Astrocyte of the hippocampus (primary cell): Measurements from ENCODE around the gene PTCH1.

Experiments
- DNase-seq: peaks from one replicate; pipeline ENCODE4 v3.0.0; 2011; ENCODE audit warnings: low read depth, low spot score

Gene PTCH1

DNA sequence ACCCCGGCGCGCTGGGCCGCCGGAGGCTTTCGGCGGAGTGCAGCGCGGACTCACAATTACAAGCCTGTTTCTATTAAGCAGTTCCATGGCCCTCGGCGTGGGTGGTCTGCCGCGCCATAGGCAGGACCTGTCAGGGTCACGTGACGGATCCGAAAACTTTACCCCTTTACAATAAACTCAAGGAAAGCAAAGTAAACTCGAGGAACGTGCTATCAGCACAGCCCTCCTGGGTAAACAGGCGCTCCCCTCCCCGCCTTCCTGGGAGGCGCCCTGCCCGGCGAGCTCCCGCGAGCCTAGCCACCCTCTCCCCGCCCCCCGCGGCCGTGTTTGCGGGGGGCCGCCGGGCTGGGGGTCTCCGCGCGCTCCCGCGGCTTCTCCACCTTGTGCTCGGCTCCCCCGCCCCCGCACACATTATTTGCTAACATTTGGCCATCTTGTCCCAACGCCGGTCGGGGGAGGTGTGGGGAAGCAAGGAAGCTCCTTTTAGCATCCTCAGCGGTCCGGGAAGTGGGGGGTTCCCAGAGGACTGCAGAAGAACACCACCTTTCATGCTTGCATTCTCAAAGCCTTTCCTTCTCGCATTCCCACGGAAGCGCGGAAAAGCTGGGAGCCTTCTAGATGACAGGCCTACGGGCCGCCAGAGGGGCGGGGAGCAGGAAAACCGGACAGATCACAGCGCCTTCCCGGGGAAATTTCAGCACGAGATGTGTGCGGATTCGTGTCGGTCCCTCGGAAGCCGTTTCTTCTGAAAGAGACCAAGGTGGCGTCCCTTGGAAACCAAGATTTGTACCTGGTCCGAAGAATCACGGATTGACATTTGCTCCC, at the start of gene PTCH1:
TSS of gene PTCH1 (minus strand) at position 238 of the 825 bp plus-strand sequence.
- DNase-seq, result peak; percentile 72

DNA sequence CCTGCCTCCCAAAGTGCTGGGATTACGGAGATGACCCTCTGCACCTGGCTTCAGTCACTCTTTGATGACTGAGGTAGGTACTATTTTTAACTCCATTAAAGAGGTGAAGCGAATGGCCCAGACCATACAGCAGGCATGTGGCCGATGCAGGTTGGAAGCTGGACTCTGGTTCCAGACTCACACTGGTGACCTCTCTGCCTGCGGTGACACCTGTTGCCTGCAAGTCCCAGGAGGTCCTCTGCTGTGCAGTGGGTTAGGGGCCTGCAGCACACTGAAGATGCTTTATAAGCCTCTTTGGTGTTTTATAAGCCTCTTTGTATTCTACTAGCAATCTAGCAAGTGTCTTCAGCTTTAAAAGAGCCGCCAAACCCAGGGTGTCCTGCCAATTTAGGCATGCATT, 49.2 kb upstream of the PTCH1 start:
- no peak for DNase-seq

DNA sequence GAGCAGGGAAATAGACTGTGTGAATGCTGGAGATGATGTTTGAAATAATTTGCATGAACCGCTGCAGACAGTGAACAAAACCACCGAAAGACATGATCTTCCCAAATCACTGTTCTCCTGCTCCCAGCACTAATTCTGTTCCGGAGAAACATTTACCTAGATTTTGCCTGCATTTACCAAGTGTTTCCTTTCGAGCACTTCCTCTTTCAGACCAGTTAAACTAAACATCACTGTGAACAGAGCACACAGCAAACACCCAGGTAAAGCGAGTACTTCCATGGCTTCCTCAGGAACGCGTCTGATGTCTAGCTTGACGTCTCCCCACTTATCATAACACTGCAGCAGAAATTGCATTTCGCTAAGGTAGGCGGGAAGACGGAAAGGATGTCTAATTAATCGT, 45.1 kb upstream of the PTCH1 start:
- DNase-seq, result no peak

- DNase-seq, result no peak
Observed at GRCh38 chr9:95557142-95557541, 40.4 kb upstream of the PTCH1 start.

DNA sequence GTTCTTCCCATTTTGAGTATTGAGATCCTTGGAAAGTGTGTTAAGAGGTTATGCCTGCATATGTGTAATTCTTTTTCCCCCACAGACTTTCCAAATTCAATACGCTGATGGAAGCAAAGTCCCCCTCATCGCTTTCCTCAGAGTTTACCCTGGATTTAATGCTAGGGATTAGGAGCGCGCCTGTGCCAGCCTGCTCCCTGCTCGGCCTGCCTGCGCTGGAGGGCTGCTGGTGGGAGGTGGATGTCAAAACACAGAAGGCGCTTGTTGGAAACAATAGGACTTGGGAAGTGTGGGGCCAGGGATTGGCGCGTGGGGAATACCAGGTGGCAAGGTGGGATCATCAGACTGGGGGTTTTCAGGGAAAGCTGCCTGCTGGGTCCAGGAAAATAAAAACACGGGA, 39.8 kb upstream of the PTCH1 start:
- DNase-seq, result no peak

GRCh38 chr9:95552814-95553546, 36.2 kb upstream of the PTCH1 start:
- peak; percentile 49 for DNase-seq

DNA sequence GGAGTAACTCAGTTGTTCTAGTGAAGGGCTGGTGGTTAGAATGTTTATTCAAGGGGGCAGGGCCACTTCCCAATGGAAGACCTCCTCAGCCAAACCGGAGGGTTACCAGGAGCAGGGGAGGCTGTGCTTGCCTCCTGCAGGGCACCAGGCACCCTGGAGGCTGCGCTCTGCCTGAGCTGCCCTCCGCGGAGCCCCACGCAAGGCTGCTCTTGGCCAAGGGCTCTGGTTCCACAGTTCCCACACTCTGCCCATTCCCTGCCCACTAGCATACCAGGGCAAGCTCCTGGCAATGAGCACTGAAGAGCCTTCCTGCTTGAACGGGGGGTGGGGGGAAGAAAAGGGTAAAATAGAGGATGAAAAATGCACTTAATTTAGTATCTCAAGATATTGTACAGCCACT, 35.5 kb upstream of the PTCH1 start:
- no peak for DNase-seq

- DNase-seq, result no peak
Observed at GRCh38 chr9:95551406-95551805, 34.6 kb upstream of the PTCH1 start.

- DNase-seq, result peak; percentile 27
Observed at GRCh38 chr9:95545831-95546567, 29.2 kb upstream of the PTCH1 start.

DNA sequence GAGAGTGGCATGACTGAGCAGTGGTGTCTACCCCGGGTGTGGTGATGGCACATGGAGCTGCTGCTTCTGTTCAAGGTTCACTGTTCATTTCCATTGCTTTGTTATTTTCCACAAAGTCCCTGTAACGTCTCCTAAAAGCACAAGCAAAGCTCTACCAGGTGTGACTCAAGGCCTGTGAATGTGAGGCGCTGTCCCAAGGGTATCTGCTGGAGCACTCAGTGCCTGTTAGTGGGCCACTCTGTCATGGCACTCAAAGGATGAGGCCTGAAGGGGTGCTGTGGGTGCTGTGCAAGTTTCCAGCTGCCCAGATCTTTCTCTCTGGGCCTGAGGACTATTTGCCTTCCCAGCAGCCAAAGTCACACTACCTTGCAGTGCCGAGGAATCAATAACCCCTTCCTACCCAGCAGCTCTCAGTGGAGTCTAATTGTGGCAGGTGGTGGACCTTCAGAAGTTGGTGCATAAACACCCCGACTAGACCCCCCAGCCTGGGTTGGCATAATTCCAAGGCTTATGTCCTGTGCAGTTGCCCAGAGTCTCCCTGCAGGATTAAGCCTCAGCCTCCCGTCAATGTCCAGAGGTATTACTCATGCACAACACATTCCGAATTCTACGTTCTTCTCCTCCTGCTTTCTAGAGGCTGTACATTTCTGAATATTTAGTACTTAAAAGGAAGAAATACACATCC, 17.4 kb upstream of the PTCH1 start:
- DNase-seq, result no peak

- DNase-seq, result no peak
Observed at GRCh38 chr9:95529910-95530309, 13.1 kb upstream of the PTCH1 start.

- DNase-seq, result no peak
Observed at GRCh38 chr9:95528908-95529502, 12.2 kb upstream of the PTCH1 start.

GRCh38 chr9:95522871-95523370, 6.2 kb upstream of the PTCH1 start:
- peak; percentile 11 for DNase-seq

GRCh38 chr9:95521699-95522098, 4.9 kb upstream of the PTCH1 start:
- DNase-seq, result no peak

- DNase-seq, result peak; percentile 34
Observed at GRCh38 chr9:95517559-95518425, 1.0 kb upstream of the PTCH1 start.

DNA sequence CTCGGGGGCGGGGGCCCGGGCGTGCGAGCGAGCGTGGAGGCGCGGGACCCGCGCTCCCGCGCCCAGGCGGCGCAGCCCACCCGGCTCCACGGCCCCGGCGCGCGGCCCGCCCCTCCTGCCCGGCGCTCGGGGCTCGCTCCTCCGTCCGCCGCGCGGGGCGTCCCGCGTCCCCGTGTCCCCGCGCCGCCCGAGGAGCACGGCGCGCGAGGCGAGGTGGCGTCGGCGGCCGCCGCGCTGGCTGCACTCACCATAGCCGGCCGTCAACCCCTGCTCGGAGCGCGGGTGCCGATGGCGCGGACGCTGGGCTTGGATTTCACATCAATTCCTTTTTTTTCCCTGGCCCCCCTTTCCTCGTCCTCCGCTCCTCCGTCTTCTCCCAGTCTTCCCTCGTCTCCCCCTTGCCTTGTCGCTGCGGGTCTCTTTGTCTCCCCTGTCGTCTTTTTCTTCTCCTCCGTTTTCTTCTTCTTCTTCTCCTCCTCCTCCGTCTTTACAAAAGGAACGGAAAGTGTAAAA, 494 bp downstream of the PTCH1 start:
- no peak for DNase-seq

DNA sequence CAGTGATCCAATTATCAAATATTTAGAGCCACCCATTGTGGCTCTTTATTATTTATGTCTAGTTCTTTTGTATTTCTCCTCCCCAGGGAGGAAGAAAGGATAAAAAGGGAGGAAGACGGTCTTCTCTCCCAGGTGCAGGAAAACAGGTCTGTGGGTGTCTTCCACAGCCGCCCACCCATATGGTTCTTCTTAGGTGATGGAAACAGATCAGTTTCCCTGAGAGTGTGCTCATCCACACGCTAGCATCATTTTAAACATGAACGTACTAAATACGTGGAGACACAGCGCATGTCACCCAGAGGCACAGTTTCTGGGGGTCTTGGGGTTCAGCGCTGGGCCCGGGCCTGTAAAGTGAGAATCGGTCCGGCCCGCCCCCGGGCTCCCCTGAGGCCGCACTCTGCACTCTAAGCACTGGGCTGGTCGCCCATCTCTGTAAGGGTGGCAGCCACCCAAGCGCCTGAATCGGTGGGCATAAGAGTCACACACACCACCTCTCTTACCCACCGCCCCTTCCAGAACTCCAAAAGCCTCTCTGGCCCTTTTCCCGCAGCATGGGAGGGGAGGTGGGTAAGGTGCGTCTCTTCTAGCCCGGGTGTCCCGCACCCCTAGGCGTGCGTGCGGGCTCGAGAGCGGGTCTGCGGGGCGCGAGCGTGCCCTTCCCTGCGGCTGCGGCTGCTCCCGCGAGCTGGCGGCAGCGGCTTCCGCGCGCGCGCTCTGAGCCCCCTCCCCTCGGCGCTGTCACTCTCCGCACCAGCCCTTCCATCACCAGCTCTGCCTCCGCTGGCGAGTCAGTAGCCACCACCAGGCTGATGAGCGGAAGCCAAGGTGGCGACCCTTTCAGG, 1.3 kb downstream of the PTCH1 start:
- peak; percentile 46 for DNase-seq

DNA sequence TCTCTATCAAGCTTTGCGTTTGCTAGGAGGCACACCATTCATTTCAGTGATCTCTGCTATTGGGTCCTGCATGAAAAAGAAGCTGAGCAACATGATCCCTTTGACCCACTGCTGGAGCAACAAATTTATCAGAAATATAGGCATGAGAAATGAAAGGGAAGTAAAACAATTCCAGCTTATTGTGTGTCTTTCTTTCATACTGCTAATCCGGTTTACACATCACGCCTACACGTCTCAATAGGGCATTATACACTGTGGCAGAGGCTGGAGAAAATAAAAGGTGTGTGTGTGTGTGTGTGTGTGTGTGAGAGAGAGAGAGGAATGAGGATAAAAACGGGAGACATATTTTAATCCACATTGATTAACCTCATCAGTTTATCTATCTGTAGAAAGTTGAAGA, 2.4 kb downstream of the PTCH1 start:
- no peak for DNase-seq

GRCh38 chr9:95513711-95514110, 3.1 kb downstream of the PTCH1 start:
- no peak for DNase-seq
